WTC11 (cell line): ENCODE data around the gene SMIM31. TPM values are rescaled to one million over a fixed set of nuclear protein-coding genes. Genes with fewer than 3 reads are reported as not detected.

Experiments
- ATAC-seq: fragments of 200-7000 bp; cut with Tn5 transposase; 2 replicates; pipeline ENCODE4 v1.10.0; 2021; ENCODE audit warnings: mild to moderate bottlenecking, moderate library complexity
- CTCF ChIA-PET: fragments of 300-600 bp; sonication (Branson Sonifier 250); formaldehyde crosslinking; loops from one replicate; lab custom pipeline; 2021; ENCODE audit warnings: antibody characterized with exemption; lab: Charles Lee
- POLR2A ChIA-PET: fragments of 350-600 bp; sonication (Branson Sonifier 250); formaldehyde crosslinking; loops from one replicate; lab custom pipeline; 2021; ENCODE audit warnings: antibody characterized with exemption; lab: Charles Lee
- DNase-seq: peaks from one replicate; pipeline ENCODE4 v3.0.0; 2021; ENCODE audit warnings: low spot score
- H3K27ac Mint-ChIP-seq: 2 replicates; pipeline ENCODE4 v1.8.0; 2021; ENCODE audit warnings: mixed read lengths
- H3K27me3 Mint-ChIP-seq: 2 replicates; pipeline ENCODE4 v1.8.0; 2021; ENCODE audit warnings: low read depth, mild to moderate bottlenecking, moderate library complexity, mixed read lengths
- H3K36me3 Mint-ChIP-seq: 2 replicates; pipeline ENCODE4 v1.8.0; 2021; ENCODE audit warnings: mixed read lengths
- H3K4me1 Mint-ChIP-seq: 2 replicates; pipeline ENCODE4 v1.8.0; 2022; ENCODE audit warnings: mixed read lengths
- H3K4me3 Mint-ChIP-seq: 2 replicates; pipeline ENCODE4 v1.8.0; 2021; ENCODE audit warnings: mild to moderate bottlenecking, moderate library complexity, mixed read lengths
- H3K9me3 Mint-ChIP-seq: 2 replicates; pipeline ENCODE4 v1.8.0; 2021; ENCODE audit warnings: mixed read lengths
- AR ChIP-seq: fragments of 250-450 bp; sonication (Bioruptor Pico); IDR thresholded peaks from 2 replicates; pipeline ENCODE4 v1.9.0; 2021; ENCODE audit warnings: mild to moderate bottlenecking
- ATF1 ChIP-seq: sonication (generic); formaldehyde crosslinking; IDR thresholded peaks from 2 replicates; pipeline ENCODE4 v1.8.1; 2023; ENCODE audit warnings: mild to moderate bottlenecking, moderate library complexity, missing genetic modification reagents
- ATF3 ChIP-seq: sonication (generic); formaldehyde crosslinking; conservative IDR thresholded peaks from 2 replicates; pipeline ENCODE4 v1.8.1; 2022; ENCODE audit warnings: mild to moderate bottlenecking, missing genetic modification reagents
- CDX4 ChIP-seq: fragments of 250-450 bp; sonication (Bioruptor Pico); IDR thresholded peaks from 2 replicates; pipeline ENCODE4 v1.9.0; 2021; ENCODE audit warnings: moderate library complexity, mild to moderate bottlenecking, inconsistent platforms, borderline replicate concordance
- CREB1 ChIP-seq: sonication (generic); formaldehyde crosslinking; IDR thresholded peaks from 2 replicates; pipeline ENCODE4 v1.8.0; 2023; ENCODE audit warnings: mild to moderate bottlenecking, missing genetic modification reagents
- CREM ChIP-seq: sonication (generic); formaldehyde crosslinking; IDR thresholded peaks from 2 replicates; pipeline ENCODE4 v1.8.1; 2022; ENCODE audit warnings: mild to moderate bottlenecking, missing genetic modification reagents, moderate library complexity
- E2F4 ChIP-seq: sonication (generic); formaldehyde crosslinking; IDR thresholded peaks from 2 replicates; pipeline ENCODE4 v1.8.1; 2022; ENCODE audit warnings: low read depth, mild to moderate bottlenecking, moderate library complexity, missing genetic modification reagents, borderline replicate concordance
- ETV6 ChIP-seq: sonication (generic); formaldehyde crosslinking; IDR thresholded peaks from 2 replicates; pipeline ENCODE4 v1.8.1; 2022; ENCODE audit warnings: mild to moderate bottlenecking, missing genetic modification reagents
- FOXJ3 ChIP-seq: sonication (generic); formaldehyde crosslinking; IDR thresholded peaks from 2 replicates; pipeline ENCODE4 v1.9.0; 2021; ENCODE audit warnings: missing genetic modification reagents, mild to moderate bottlenecking, borderline replicate concordance
- GTF2I ChIP-seq: fragments of 250-450 bp; sonication (Bioruptor Pico); conservative IDR thresholded peaks from 2 replicates; pipeline ENCODE4 v1.4.0; 2021; ENCODE audit warnings: mild to moderate bottlenecking
- HMGA2 ChIP-seq: fragments of 250-450 bp; sonication (Bioruptor Pico); IDR thresholded peaks from 2 replicates; pipeline ENCODE4 v1.4.0; 2021; ENCODE audit warnings: mild to moderate bottlenecking, moderate library complexity
- IRF2 ChIP-seq: sonication (generic); formaldehyde crosslinking; IDR thresholded peaks from 2 replicates; pipeline ENCODE4 v1.8.0; 2022; ENCODE audit warnings: low read depth, missing genetic modification reagents, borderline replicate concordance
- MAX ChIP-seq: sonication (generic); formaldehyde crosslinking; IDR thresholded peaks from 2 replicates; pipeline ENCODE4 v1.8.0; 2022; ENCODE audit warnings: mild to moderate bottlenecking, missing genetic modification reagents
- MXD4 ChIP-seq: fragments of 250-450 bp; sonication (Bioruptor Pico); IDR thresholded peaks from 2 replicates; pipeline ENCODE4 v1.8.0; 2021; ENCODE audit warnings: mild to moderate bottlenecking, moderate library complexity, borderline replicate concordance
- NFATC4 ChIP-seq: fragments of 250-450 bp; sonication (Bioruptor Pico); IDR thresholded peaks from 2 replicates; pipeline ENCODE4 v1.9.0; 2021; ENCODE audit warnings: mild to moderate bottlenecking
- NR1H2 ChIP-seq: sonication (generic); formaldehyde crosslinking; IDR thresholded peaks from 2 replicates; pipeline ENCODE4 v1.9.0; 2021; ENCODE audit warnings: mild to moderate bottlenecking, moderate library complexity, missing genetic modification reagents
- OVOL2 ChIP-seq: fragments of 250-450 bp; sonication (Bioruptor Pico); IDR thresholded peaks from 2 replicates; pipeline ENCODE4 v1.9.0; 2021; ENCODE audit warnings: mild to moderate bottlenecking, borderline replicate concordance
- RORB ChIP-seq: fragments of 250-450 bp; sonication (Bioruptor Pico); IDR thresholded peaks from 2 replicates; pipeline ENCODE4 v1.9.0; 2021; ENCODE audit warnings: mild to moderate bottlenecking
- SMAD4 ChIP-seq: sonication (generic); formaldehyde crosslinking; IDR thresholded peaks from 2 replicates; pipeline ENCODE4 v1.8.0; 2022; ENCODE audit warnings: mild to moderate bottlenecking, missing genetic modification reagents
- TCF7 ChIP-seq: sonication (generic); formaldehyde crosslinking; IDR thresholded peaks from 2 replicates; pipeline ENCODE4 v1.8.0; 2022; ENCODE audit warnings: mild to moderate bottlenecking, low read depth, missing genetic modification reagents, moderate library complexity
- TEAD1 ChIP-seq: sonication (generic); formaldehyde crosslinking; IDR thresholded peaks from 2 replicates; pipeline ENCODE4 v1.8.0; 2022; ENCODE audit warnings: mild to moderate bottlenecking, missing genetic modification reagents
- ZBTB43 ChIP-seq: sonication (generic); formaldehyde crosslinking; IDR thresholded peaks from 2 replicates; pipeline ENCODE4 v1.8.1; 2023; ENCODE audit warnings: mild to moderate bottlenecking, missing genetic modification reagents
- ZNF121 ChIP-seq: sonication (generic); formaldehyde crosslinking; IDR thresholded peaks from 2 replicates; pipeline ENCODE4 v1.8.0; 2023; ENCODE audit warnings: missing genetic modification reagents
- ZNF138 ChIP-seq: sonication (generic); formaldehyde crosslinking; conservative IDR thresholded peaks from 2 replicates; pipeline ENCODE4 v1.8.1; 2022; ENCODE audit warnings: mild to moderate bottlenecking, moderate library complexity, missing genetic modification reagents
- ZNF532 ChIP-seq: fragments of 250-450 bp; sonication (Bioruptor Pico); IDR thresholded peaks from 2 replicates; pipeline ENCODE4 v1.9.0; 2021; ENCODE audit warnings: mild to moderate bottlenecking, borderline replicate concordance
- ZNF671 ChIP-seq: fragments of 250-450 bp; sonication (Bioruptor Pico); IDR thresholded peaks from 2 replicates; pipeline ENCODE4 v1.8.0; 2021; ENCODE audit warnings: mild to moderate bottlenecking
- total RNA-seq: library from RNA; stranded (reverse); gene quantifications from 3 replicates; pipeline ENCODE4 v1.2.3, GENCODE V29; 2021

SMIM31 gene
- total RNA-seq, 1 experiment from 2014 or later: not detected

- ChIA-PET POLR2A (no interaction called here), CTCF (interaction anchor here (0.5 kb wide), 1 partner anchor 443 kb away, joined by 4 read pairs; no protein-coding TSS in a partner anchor)
- TF ChIP-seq HMGA2 (CRISPR knock-in tag) (no peak), E2F4 (no peak), RORB (no peak), MAX (no peak), GTF2I (CRISPR knock-in tag) (no peak), ZBTB43 (CRISPR knock-in tag) (no peak), TCF7 (no peak), OVOL2 (CRISPR knock-in tag) (no peak), ATF1 (CRISPR knock-in tag) (no peak), NFATC4 (CRISPR knock-in tag) (no peak), SMAD4 (CRISPR knock-in tag) (no peak), ZNF532 (CRISPR knock-in tag) (no peak), ATF3 (CRISPR knock-in tag) (no peak), CREM (CRISPR knock-in tag) (no peak), MXD4 (CRISPR knock-in tag) (no peak), CREB1 (CRISPR knock-in tag) (no peak), AR (no peak)
- H3K9me3 Mint-ChIP-seq: peaks cover 36% of the 10 kb centered on the region
- H3K4me3 Mint-ChIP-seq: no peak overlapping the region
- no peaks in the 10 kb centered on the region for H3K4me1 Mint-ChIP-seq
- DNase-seq (no peak), ATAC-seq (no peak)
- H3K36me3 Mint-ChIP-seq: peaks cover 26% of the 10 kb centered on the region
- H3K27me3 Mint-ChIP-seq: no peaks in the 10 kb centered on the region; the same call in 1 of the 2 replicates
- H3K27ac Mint-ChIP-seq: no peak overlapping the region
These were observed 2.8 kb downstream of the SMIM31 start for GRCh38 chr4:164756686-164757085.

- CTCF ChIA-PET: no interaction called here
- DNase-seq (no peak), ATAC-seq (no peak)
- no peaks in the 10 kb centered on the region for H3K27me3 Mint-ChIP-seq
- H3K36me3 Mint-ChIP-seq: no peaks in the 10 kb centered on the region
- POLR2A ChIA-PET: no interaction called here
- H3K27ac Mint-ChIP-seq: no peak overlapping the region
- H3K4me1 Mint-ChIP-seq: peaks cover 2% of the 10 kb centered on the region; the same call in 1 of the 2 replicates
- no peak overlapping the region for H3K4me3 Mint-ChIP-seq
- peaks cover 3% of the 10 kb centered on the region for H3K9me3 Mint-ChIP-seq
- TF ChIP-seq ZNF671: no peak
- no peak for TF ChIP-seq NR1H2 (CRISPR knock-in tag)
- no peak for TF ChIP-seq OVOL2 (CRISPR knock-in tag)
- no peak for TF ChIP-seq FOXJ3
- no peak for TF ChIP-seq IRF2 (CRISPR knock-in tag)
- TF ChIP-seq MAX: no peak
- no peak for TF ChIP-seq MXD4 (CRISPR knock-in tag)
- TF ChIP-seq ETV6 (CRISPR knock-in tag): no peak
- no peak for TF ChIP-seq TEAD1
- TF ChIP-seq CDX4 (CRISPR knock-in tag): no peak
- TF ChIP-seq ZNF121 (CRISPR knock-in tag): no peak
- TF ChIP-seq ZNF138: no peak
These were observed 7.3 kb downstream of the SMIM31 start for GRCh38 chr4:164761241-164761640.
